ENCODE results near the gene MXI1. TPM values are rescaled to one million over a fixed set of nuclear protein-coding genes. Genes with fewer than 3 reads are reported as not detected.
A peak's percentile ranks its signal among the peaks of the same experiment; 100 is the strongest.
"Not testable (repeated sequence)": the region's sequence is repeated elsewhere in the genome, so short reads cannot be mapped to it uniquely, and the experiment has no call there.

Gene MXI1
- total RNA-seq, 1 donor from 2014 or later = 17.2 TPM

DNA sequence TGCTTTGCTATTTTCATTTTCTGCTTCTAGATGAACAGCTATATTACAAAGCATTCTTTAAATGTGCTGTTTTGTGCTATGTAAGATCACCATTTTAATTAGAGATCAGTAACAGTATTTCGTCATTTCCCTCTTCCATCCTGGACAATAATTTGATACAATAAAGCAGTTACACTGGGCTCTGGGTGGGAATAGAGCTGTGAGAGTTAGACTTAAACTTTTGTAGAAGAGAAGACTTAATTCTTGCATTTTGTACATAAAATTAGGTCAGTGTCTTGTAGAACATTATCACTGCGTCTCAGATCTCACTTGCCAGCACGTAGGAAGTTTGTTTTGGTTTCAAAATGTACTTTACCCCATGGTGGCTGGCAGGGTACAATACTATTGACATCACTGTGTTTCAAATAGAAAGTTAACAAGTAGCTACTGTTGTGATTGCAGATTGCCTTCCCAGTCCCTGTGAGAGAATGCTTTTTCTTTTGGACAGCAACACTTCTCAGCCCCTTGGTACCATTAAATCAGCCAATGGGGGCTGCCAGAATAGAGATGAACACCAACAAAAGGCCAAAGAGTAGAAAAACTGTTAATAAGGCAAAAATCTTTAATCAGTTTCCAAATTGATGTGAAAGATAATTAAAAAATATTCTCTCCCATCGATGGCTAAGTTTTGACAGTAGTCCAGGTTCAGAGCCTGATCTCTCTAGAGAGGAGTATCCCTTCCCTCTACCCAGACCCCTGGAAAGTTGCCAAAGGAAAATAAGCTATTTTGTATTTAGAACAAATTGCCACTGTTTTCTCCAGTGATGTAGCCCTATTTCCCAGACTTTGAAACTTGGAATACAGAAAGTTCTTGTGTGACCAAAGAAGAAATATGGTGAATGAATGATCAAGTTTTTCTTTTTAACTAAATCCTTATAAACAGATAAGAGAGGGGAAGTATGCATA lies 62.2 kb downstream of the MXI1 start:
- H3K9ac ChIP-seq (ENCODE audit: low read depth in 1 of 3, low read length in 3 of 3) = peak overlapping the region; percentile 47 to 79 (median 76)
- H3K4me3 ChIP-seq (ENCODE audit: low read length in 3 of 3) = peak overlapping the region; percentile 53 to 71 (median 68)
- no peaks in the 10 kb centered on the region for H3K27me3 ChIP-seq (ENCODE audit: control insufficient read depth in 3 of 3, insufficient read depth in 3 of 3, low read length in 3 of 3)
- no peaks in the 10 kb centered on the region for H3K36me3 ChIP-seq (ENCODE audit: control insufficient read depth in 3 of 3, insufficient read depth in 3 of 3, low read length in 3 of 3)
- H3K9me3 ChIP-seq (ENCODE audit: control insufficient read depth in 3 of 3, low read length in 3 of 3) = no peaks in the 10 kb centered on the region
- peaks cover 5 to 20% (median 17%) of the 10 kb centered on the region in 3 donors for H3K4me1 ChIP-seq (ENCODE audit: control insufficient read depth in 3 of 3, insufficient read depth in 3 of 3, low read length in 3 of 3)
- H3K27ac ChIP-seq (ENCODE audit: low read depth, low read length) = peak overlapping the region; percentile 83

DNA sequence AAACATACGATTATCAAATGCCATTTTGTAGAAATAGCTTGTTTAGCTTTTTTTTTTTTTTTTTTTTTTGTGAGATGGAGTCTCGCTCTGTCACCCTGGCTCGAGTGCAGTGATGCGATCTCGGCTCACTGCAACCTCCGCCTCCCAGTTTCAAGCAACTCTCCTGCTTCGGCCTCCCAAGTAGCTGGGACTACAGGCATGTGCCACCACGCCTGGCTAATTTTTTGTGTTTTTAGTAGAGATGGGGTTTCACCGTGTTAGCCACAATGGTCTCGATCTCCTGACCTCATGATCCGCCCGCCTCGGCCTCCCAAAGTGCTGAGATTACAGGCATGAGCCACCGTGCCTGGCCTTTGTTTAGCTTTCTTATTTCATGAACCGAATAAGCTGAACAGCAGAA lies 65.6 kb downstream of the MXI1 start:
- H3K9me3 ChIP-seq (ENCODE audit: control insufficient read depth in 3 of 3, low read length in 3 of 3); H3K9ac ChIP-seq (ENCODE audit: low read depth in 1 of 3, low read length in 3 of 3); H3K4me3 ChIP-seq (ENCODE audit: low read length in 3 of 3); H3K27ac ChIP-seq (ENCODE audit: low read depth, low read length); H3K27me3 ChIP-seq (ENCODE audit: control insufficient read depth in 3 of 3, insufficient read depth in 3 of 3, low read length in 3 of 3); H3K36me3 ChIP-seq (ENCODE audit: control insufficient read depth in 3 of 3, insufficient read depth in 3 of 3, low read length in 3 of 3): not testable (repeated sequence)
- peaks cover 11 to 20% (median 17%) of the 10 kb centered on the region in 3 donors for H3K4me1 ChIP-seq (ENCODE audit: control insufficient read depth in 3 of 3, insufficient read depth in 3 of 3, low read length in 3 of 3)

DNA sequence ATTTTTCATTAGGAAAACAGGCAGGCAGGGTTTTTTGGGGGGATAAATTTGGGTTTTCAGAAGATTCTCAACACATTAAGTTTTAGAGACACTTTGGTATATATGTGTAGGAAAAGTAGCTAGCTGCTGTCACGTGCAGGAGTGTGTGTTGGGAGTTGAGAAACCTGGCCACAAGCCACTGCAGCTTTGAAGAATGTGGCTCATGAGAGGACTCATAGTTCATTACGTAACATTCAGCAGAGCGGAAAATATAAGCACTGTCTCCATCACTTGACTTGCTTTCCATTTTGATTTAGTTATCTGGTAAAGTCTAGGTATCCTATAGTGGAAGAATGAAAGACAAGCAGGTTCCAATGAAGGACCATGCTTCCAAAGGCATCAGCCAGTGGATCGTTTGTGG lies 66.1 kb downstream of the MXI1 start:
- Histone ChIP-seq H3K4me1 (ENCODE audit: control insufficient read depth in 3 of 3, insufficient read depth in 3 of 3, low read length in 3 of 3) (peaks cover 10 to 17% (median 15%) of the 10 kb centered on the region in 3 donors), H3K27ac (ENCODE audit: low read depth, low read length) (no peak overlapping the region), H3K9me3 (ENCODE audit: control insufficient read depth in 3 of 3, low read length in 3 of 3) (no peaks in the 10 kb centered on the region), H3K27me3 (ENCODE audit: control insufficient read depth in 3 of 3, insufficient read depth in 3 of 3, low read length in 3 of 3) (no peaks in the 10 kb centered on the region), H3K9ac (ENCODE audit: low read depth in 1 of 3, low read length in 3 of 3) (no peak overlapping the region), H3K4me3 (ENCODE audit: low read length in 3 of 3) (no peak overlapping the region), H3K36me3 (ENCODE audit: control insufficient read depth in 3 of 3, insufficient read depth in 3 of 3, low read length in 3 of 3) (no peaks in the 10 kb centered on the region)

DNA sequence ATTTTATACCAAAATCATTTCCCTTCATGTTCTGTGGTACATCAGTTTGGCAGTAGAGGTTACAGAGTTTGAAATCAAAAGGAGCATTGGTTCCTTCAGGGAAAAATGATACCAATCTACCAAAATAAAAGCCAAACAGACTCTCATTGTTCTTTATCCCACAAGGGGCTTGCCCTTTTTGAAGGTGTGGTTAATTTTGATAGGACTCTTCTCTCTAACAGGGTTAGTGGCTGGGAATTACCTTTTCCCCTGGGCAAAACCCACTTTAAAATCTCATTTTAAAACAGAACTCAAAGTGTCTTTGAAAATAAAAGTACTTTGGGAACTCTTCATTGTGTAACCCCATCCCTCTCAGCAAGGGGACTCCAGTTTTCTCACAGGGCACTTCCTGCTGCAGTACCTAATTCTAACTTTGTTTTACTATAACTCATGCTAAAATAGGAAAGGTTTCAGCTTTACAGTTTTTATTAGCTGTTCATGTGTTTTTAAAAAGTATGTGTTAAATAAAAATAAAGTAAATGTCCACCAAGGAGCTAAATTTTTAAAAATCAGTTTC lies 66.7 kb downstream of the MXI1 start:
- no peaks in the 10 kb centered on the region for H3K27me3 ChIP-seq (ENCODE audit: control insufficient read depth in 3 of 3, insufficient read depth in 3 of 3, low read length in 3 of 3)
- H3K4me3 ChIP-seq (ENCODE audit: low read length in 3 of 3) = no peak overlapping the region
- peaks cover 11 to 14% (median 11%) of the 10 kb centered on the region in 3 donors for H3K4me1 ChIP-seq (ENCODE audit: control insufficient read depth in 3 of 3, insufficient read depth in 3 of 3, low read length in 3 of 3)
- no peak overlapping the region for H3K27ac ChIP-seq (ENCODE audit: low read depth, low read length)
- no peaks in the 10 kb centered on the region for H3K9me3 ChIP-seq (ENCODE audit: control insufficient read depth in 3 of 3, low read length in 3 of 3)
- no peak overlapping the region for H3K9ac ChIP-seq (ENCODE audit: low read depth in 1 of 3, low read length in 3 of 3)
- no peaks in the 10 kb centered on the region for H3K36me3 ChIP-seq (ENCODE audit: control insufficient read depth in 3 of 3, insufficient read depth in 3 of 3, low read length in 3 of 3)

DNA sequence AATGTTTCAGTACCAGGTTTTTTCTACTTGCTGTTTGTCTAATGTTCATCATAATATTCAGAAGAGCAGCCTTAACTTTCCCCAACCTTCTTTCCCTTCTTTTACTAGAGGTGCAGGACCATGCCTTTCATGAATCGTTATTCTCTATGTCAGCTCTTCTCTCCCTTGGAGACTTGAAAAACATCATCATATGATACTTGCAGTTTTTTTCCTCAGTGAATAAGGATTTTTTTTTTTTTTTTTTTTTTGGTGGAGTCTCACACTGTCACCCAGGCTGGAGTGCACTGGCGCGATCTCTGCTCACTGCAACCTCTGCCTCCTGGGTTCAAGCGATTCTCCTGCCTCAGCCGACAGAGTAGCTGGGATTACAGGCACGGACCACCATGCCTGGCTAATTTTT lies 67.2 kb downstream of the MXI1 start:
- Histone ChIP-seq H3K27me3 (ENCODE audit: control insufficient read depth in 3 of 3, insufficient read depth in 3 of 3, low read length in 3 of 3) (no peaks in the 10 kb centered on the region), H3K36me3 (ENCODE audit: control insufficient read depth in 3 of 3, insufficient read depth in 3 of 3, low read length in 3 of 3) (no peaks in the 10 kb centered on the region), H3K9ac (ENCODE audit: low read depth in 1 of 3, low read length in 3 of 3) (no peak overlapping the region), H3K4me1 (ENCODE audit: control insufficient read depth in 3 of 3, insufficient read depth in 3 of 3, low read length in 3 of 3) (peaks cover 7 to 17% (median 8%) of the 10 kb centered on the region in 3 donors), H3K27ac (ENCODE audit: low read depth, low read length) (no peak overlapping the region), H3K4me3 (ENCODE audit: low read length in 3 of 3) (no peak overlapping the region), H3K9me3 (ENCODE audit: control insufficient read depth in 3 of 3, low read length in 3 of 3) (no peaks in the 10 kb centered on the region)

DNA sequence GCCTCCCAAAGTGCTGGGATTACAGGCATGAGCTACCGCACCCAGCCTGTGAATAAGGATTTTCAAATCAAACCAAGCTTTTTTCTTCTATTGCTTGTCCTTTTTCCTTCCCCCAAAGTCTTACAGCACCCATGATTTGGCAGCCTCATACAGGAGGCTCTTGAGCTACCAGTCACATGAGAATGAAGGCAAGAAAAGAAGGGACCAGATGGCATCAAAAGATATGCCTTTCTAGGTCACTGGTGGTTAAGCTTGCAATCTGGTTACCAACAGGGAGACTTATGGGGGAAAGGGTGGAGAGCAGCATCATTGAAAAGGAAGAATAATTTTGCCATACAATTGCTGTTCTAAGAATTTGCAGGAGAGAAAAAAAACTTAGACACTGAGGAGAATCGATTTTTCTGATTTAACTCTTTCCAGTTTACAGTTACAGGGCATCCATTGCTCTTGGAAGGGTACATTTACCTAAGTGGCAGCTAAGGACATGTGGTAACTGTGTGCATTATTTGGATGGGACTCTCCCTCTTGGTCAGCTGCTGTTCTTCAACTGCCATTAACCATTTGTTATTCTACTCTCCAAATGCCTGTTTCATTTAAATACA lies 67.8 kb downstream of the MXI1 start:
- Histone ChIP-seq H3K9ac (ENCODE audit: low read depth in 1 of 3, low read length in 3 of 3) (no peak overlapping the region), H3K4me1 (ENCODE audit: control insufficient read depth in 3 of 3, insufficient read depth in 3 of 3, low read length in 3 of 3) (peaks cover 2 to 17% (median 2%) of the 10 kb centered on the region in 3 donors), H3K4me3 (ENCODE audit: low read length in 3 of 3) (no peak overlapping the region), H3K27me3 (ENCODE audit: control insufficient read depth in 3 of 3, insufficient read depth in 3 of 3, low read length in 3 of 3) (no peaks in the 10 kb centered on the region), H3K27ac (ENCODE audit: low read depth, low read length) (no peak overlapping the region), H3K36me3 (ENCODE audit: control insufficient read depth in 3 of 3, insufficient read depth in 3 of 3, low read length in 3 of 3) (no peaks in the 10 kb centered on the region), H3K9me3 (ENCODE audit: control insufficient read depth in 3 of 3, low read length in 3 of 3) (no peaks in the 10 kb centered on the region)

DNA sequence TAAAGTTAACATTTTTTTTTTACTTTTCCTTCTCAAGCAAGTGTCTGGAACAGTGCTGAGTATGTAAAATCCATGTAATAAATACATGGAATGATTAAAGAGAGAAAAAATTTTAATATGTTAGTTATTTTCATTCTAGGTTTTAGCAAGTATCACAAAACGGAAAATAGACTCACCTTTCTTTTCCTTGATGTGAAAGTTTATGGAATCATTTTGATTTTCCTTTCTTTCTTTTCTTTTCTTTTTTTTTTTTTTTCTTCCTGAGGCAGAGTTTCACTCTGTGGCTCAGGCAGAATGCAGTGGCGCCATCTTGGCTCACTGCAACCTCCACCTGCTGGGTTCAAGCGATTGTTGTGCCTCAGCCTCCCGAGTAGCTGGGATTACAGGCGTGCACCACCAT lies 69.2 kb downstream of the MXI1 start:
- H3K27me3 ChIP-seq (ENCODE audit: control insufficient read depth in 3 of 3, insufficient read depth in 3 of 3, low read length in 3 of 3) = no peaks in the 10 kb centered on the region
- peaks cover 0 to 17% (median 2%) of the 10 kb centered on the region in 3 donors for H3K4me1 ChIP-seq (ENCODE audit: control insufficient read depth in 3 of 3, insufficient read depth in 3 of 3, low read length in 3 of 3)
- no peak overlapping the region for H3K4me3 ChIP-seq (ENCODE audit: low read length in 3 of 3)
- H3K9me3 ChIP-seq (ENCODE audit: control insufficient read depth in 3 of 3, low read length in 3 of 3) = no peaks in the 10 kb centered on the region
- H3K36me3 ChIP-seq (ENCODE audit: control insufficient read depth in 3 of 3, insufficient read depth in 3 of 3, low read length in 3 of 3) = no peaks in the 10 kb centered on the region
- no peak overlapping the region for H3K9ac ChIP-seq (ENCODE audit: low read depth in 1 of 3, low read length in 3 of 3)
- H3K27ac ChIP-seq (ENCODE audit: low read depth, low read length) = no peak overlapping the region

DNA sequence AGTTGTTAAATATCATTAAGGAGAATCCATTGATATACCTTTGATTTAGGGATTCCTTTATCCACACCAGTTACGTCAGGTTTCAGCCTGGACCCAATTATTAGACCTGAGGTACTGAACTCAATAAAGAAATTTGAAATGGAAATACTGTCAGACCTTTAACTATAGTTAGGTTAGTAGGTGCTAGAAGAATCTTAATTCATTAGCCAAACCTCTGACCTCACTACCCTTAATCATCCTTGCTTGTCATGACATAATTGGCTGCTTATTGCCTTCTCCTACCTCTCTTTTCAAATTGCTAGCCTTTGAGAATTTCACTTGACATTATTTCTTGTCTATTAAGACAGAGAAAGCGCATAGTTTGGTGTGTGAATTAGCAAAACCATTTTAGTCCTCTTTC lies 70.2 kb downstream of the MXI1 start:
- Histone ChIP-seq H3K36me3 (ENCODE audit: control insufficient read depth in 3 of 3, insufficient read depth in 3 of 3, low read length in 3 of 3) (no peaks in the 10 kb centered on the region), H3K4me1 (ENCODE audit: control insufficient read depth in 3 of 3, insufficient read depth in 3 of 3, low read length in 3 of 3) (peaks cover 0 to 17% (median 2%) of the 10 kb centered on the region in 3 donors), H3K4me3 (ENCODE audit: low read length in 3 of 3) (no peak overlapping the region), H3K27me3 (ENCODE audit: control insufficient read depth in 3 of 3, insufficient read depth in 3 of 3, low read length in 3 of 3) (no peaks in the 10 kb centered on the region), H3K9ac (ENCODE audit: low read depth in 1 of 3, low read length in 3 of 3) (no peak overlapping the region), H3K27ac (ENCODE audit: low read depth, low read length) (no peak overlapping the region), H3K9me3 (ENCODE audit: control insufficient read depth in 3 of 3, low read length in 3 of 3) (no peaks in the 10 kb centered on the region)

DNA sequence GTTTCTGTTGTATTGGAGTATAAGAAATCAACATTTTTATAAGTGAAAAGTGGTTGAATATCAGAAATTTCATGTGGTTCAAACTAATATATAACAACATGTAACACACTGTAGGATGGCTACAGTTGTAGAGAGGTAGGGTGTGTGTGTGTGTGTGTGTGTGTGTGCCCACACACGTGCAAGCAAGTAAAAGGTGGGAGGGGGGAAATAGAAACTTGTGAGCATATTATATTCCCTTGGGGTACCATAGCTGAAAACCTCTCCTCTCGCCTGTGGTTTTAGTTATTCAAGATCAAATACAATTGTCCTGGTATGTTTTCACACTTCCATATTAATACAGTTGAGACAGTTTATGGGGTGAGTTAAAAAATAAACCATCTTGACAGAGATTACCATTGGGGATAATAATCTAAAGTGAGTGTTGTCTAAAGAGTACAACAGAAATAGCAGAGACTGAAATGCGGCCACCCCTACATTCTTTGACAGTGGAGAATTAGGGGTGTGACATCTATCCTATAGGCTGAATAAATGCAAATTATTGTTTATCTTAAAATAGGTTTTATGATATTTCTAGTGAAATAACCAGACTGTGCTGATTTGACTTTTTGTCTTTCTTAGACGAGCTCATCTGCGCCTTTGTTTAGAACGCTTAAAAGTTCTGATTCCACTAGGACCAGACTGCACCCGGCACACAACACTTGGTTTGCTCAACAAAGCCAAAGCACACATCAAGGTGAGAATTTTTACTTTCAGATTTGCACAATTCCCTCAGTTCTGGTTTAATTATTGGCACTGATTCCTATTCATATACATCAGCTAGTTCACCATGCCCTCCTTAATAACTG lies 71.4 kb downstream of the MXI1 start:
- Histone ChIP-seq H3K9ac (ENCODE audit: low read depth in 1 of 3, low read length in 3 of 3) (peak overlapping the region in 1 of 3 donors; percentile 26), H3K4me1 (ENCODE audit: control insufficient read depth in 3 of 3, insufficient read depth in 3 of 3, low read length in 3 of 3) (peaks cover 0 to 17% (median 0%) of the 10 kb centered on the region in 3 donors), H3K27ac (ENCODE audit: low read depth, low read length) (no peak overlapping the region), H3K36me3 (ENCODE audit: control insufficient read depth in 3 of 3, insufficient read depth in 3 of 3, low read length in 3 of 3) (no peaks in the 10 kb centered on the region), H3K9me3 (ENCODE audit: control insufficient read depth in 3 of 3, low read length in 3 of 3) (no peaks in the 10 kb centered on the region), H3K27me3 (ENCODE audit: control insufficient read depth in 3 of 3, insufficient read depth in 3 of 3, low read length in 3 of 3) (no peaks in the 10 kb centered on the region), H3K4me3 (ENCODE audit: low read length in 3 of 3) (no peak overlapping the region)

All from skeletal muscle tissue (tissue), 4 donors.